ENCODE results near the gene OPN3.

OPN3 gene

GRCh38 chr1:241586905-241587512 is 53.2 kb downstream of the OPN3 start:
- DNase-seq = no peak

DNA sequence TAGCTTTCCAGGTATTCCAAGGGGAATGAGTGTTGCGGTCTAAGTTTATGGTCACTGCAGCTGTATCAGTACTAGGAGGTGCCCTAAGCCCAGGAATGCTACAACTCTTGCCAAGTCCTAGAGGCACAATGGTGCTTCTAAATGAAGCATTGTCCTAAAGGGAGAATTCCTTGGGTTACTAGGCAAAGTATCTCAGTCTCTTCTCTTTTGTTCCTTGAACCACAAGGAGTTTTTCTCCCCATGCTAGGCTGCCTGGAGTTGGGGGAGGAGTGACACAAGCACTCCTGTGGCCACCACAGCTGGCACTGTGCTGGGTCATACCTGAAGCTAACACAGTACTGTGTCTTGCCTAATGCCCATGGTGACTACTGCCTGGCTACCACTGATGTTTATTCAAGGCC is 57.2 kb downstream of the OPN3 start:
- DNase-seq = no peak

DNA sequence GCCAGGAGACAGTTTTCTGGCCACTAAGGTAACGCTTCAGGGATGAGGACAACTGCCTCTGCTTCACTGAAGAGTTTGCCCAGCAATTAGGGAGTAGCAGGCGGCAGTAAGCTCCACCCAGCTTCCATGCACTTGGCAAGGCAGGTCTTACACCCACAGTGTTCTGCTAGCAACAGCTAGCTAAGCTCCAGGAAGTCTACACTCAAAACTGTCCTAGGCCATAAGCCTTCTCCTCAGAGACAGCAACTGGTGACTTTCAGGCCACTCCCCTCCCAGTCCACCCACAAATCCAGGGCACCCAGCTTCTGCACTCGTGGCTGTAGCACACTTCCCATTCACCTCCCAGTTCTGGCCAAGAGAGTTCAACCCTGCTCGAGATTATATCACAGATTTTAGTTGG is 60.7 kb downstream of the OPN3 start:
- DNase-seq = no peak

GRCh38 chr1:241574154-241574553 is 66.0 kb downstream of the OPN3 start:
- no peak for DNase-seq

GRCh38 chr1:241569848-241570247 is 70.3 kb downstream of the OPN3 start:
- no peak for DNase-seq

DNA sequence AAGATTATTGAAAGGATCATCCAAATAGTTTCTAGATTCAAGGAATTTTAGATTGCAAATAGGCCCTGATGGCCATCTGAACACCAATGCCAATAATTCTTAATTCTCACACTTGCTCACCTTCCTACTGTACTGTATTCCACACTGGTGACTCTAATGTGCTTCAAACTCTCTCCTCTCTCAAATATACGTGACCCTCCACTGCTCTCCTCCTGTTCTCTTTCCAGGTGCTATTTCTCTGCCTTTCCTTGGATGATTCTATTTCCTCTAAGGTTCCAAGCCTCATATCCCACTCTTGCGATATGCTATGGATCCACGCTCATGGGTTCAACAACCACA is 79.4 kb downstream of the OPN3 start:
- DNase-seq = no peak

DNA sequence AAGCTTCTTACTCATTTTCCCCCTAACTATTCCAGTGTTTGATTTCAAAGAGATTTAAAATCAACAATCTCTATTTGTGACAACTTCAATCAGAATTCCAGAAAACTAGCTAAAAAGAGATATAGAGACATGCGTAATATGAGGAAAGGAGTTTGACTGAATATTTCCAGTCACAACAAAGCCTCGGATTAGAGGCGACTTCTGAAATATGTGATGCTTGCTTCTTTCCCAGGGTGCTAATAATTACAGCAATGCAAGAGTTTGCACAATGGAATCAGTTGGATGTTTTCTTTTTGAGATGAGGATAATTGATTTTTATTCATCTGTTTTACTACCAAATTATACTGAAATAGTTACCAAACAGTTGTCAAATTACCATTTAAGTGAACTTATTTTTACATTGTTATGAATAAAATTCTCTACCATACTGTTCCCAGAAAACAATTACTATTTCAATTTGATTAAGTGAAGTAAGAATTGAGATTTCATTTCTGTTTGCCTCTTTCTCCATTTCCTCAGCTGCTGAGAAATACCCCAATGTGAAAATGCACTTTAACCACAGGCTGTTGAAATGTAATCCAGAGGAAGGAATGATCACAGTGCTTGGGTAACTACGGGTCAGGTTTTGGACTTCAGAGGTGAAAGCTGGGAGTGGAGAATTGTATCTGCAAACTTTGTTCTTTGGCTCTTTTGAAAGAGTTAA is 79.9 kb downstream of the OPN3 start:
- no peak for DNase-seq

DNA sequence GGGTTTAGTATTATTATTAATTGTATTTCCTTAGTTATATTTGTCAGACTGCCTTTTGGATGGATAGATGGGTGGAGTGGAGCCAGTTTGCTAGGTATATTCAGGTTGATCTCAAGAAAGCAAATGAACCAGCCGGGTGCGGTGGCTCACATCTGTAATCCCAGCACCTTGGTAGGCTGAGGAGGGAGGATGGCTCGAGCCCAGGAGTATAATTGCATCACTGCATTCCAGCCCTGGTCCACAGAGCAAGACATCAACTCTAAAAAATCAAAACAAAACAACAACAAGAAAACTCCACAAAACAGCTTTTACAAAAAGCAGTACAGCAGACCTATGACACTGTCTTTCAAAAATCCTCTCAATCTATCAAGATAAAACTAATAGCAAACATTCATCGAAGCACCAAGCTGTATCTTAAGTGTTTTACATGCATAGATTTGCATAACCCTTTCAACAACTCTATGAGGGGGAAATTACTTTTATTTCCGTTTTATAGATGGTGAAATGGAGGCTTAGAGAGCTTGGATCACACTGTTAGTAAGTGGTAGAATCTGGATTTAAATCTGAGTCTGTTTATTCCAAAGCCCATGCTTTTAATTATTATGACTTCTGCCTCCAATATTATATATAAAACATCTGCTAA is 82.5 kb downstream of the OPN3 start:
- no peak for DNase-seq

GRCh38 chr1:241557031-241557430 is 83.1 kb downstream of the OPN3 start:
- DNase-seq = no peak

GRCh38 chr1:241555526-241555925 is 84.6 kb downstream of the OPN3 start:
- DNase-seq = no peak

GRCh38 chr1:241553886-241554592 is 86.1 kb downstream of the OPN3 start:
- no peak for DNase-seq

DNA sequence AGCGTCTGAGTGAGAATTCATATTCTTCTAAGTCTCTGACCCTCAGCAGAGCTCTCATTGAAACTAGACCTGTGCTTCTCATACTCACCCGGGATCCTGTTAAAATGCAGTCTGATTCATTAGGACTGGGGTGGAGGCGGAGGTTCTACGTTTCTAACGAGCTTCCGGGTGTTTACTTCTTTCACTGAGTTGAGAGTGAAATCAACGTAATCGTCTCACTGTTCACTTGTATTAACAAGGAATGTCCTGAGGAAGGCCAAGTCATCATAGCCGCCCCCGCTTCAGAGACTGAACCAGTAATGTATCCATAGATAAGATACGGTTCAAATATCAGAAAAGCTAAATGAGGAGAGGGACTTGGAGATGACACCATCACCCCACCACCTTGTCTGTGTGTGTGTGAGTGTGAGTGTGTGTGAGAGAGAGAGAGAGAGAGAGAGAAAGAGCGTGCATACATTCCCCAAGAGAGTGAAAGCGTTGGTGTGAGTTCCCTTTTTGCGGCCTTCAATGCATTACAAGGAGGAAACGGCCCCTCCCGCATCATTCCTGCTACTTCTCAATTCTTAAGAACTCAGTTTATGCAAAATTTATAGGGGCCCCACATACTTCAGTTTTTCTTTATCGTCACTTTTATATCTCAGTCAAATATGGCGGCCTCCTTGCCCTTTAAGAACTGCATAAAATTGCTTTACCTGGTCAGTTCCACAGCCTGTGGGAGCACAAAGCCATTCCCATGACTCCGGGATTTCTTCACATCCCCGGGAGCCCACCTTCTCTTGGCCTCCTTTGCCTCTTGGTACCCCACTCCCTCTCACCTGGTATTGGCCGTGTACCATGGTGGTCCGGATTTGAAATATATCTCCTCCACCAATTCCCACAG is 88.2 kb downstream of the OPN3 start:
- DNase-seq = no peak

- DNase-seq = no peak
Measured at GRCh38 chr1:241550318-241550717, 89.9 kb downstream of the OPN3 start.

DNA sequence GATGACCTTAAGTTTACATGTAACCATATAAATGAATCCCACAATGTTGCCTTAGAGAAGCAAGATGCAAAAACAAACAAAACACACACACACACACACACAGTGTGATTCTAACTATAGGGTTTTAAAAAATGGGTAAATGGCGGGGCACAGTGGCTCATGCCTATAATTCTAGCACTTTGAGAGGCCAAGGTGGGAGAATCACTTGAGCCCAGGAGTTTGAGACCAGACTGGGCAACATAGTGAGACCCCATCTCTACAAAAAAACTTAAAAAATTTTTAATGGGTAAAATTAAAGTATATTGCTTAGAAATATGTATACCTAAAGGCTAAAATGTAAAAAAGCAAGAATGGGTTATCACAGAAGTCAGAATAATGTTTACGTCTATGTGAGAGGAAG is 92.2 kb downstream of the OPN3 start:
- DNase-seq = no peak
